Gastrocnemius medialis (tissue), 4 donors: ENCODE results near the gene SP140L.

Experiments used
- POLR2A ChIP-seq, 2 donors: fragments of 450-650 bp; IDR thresholded peaks; one replicate each; pipeline ENCODE4 v1.6.1; 2017; ENCODE audit warnings: antibody characterized with exemption in 2 of 2, mild to moderate bottlenecking in 2 of 2, moderate library complexity in 2 of 2
- TF ChIP-seq, protein P1 (sequence below), 5 experiments: fragments of 450-650 bp in 3 of 5; fragments of 200-600 bp in 2 of 5; sonication (generic) in 2 of 5; IDR thresholded peaks in 4 of 5; conservative IDR thresholded peaks in 1 of 5; 1 replicate in 4 of 5; 2 replicates in 1 of 5; pipeline ENCODE4 v1.5.1; 2016 to 2019; ENCODE audit warnings: antibody characterized with exemption in 5 of 5, mild to moderate bottlenecking in 3 of 5, moderate library complexity in 3 of 5

DNA sequence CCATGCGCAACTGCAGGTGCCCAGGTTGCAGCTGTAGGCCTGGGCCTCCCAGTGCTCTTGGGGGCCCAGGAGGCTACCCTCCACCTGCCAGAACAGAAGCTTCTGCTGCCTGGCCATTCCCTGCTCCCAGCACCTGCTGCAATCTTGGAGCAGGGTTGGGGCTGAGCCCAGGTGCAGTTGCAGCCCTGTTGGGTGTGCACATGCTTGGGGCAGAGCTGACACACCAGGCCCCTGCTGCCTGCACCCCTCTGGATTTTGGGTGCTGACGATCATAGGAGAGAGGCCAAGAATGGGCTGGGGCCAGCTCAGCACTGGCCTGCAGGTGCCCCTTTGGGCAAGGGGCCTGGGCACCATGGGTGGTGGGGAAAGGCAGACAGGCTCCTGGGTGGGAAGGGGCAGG is 20.5 kb upstream of the SP140L start:
- TF ChIP-seq, protein P1, sequence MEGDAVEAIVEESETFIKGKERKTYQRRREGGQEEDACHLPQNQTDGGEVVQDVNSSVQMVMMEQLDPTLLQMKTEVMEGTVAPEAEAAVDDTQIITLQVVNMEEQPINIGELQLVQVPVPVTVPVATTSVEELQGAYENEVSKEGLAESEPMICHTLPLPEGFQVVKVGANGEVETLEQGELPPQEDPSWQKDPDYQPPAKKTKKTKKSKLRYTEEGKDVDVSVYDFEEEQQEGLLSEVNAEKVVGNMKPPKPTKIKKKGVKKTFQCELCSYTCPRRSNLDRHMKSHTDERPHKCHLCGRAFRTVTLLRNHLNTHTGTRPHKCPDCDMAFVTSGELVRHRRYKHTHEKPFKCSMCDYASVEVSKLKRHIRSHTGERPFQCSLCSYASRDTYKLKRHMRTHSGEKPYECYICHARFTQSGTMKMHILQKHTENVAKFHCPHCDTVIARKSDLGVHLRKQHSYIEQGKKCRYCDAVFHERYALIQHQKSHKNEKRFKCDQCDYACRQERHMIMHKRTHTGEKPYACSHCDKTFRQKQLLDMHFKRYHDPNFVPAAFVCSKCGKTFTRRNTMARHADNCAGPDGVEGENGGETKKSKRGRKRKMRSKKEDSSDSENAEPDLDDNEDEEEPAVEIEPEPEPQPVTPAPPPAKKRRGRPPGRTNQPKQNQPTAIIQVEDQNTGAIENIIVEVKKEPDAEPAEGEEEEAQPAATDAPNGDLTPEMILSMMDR (IDR thresholded peaks at IDR 0.05 in 4 of 5, conservative IDR thresholded peaks at IDR 0.05 in 1 of 5), result no peak
- TF ChIP-seq POLR2A (IDR thresholded peaks at IDR 0.05), result no peak
